SK-N-SH (cell line): Measurements from ENCODE around the gene ADCY5. TPM values are rescaled to one million over a fixed set of nuclear protein-coding genes. Genes with fewer than 3 reads are reported as not detected.

Experiments used
- CTCF ChIA-PET: fragments of 300-600, 350-600 bp; formaldehyde crosslinking; extraction: SDS; loops from one replicate; lab custom pipeline; 2021; lab: Yijun Ruan, JAX
- POLR2A ChIA-PET: fragments of 350-600 bp; sonication (Branson Sonifier 250); formaldehyde crosslinking; extraction: SDS; loops from one replicate; lab custom pipeline; 2020; ENCODE audit warnings: antibody characterized with exemption, inconsistent platforms; lab: Yijun Ruan, JAX
- DNase-seq: peaks from one replicate; pipeline ENCODE4 v3.0.0; 2012
- H2AFZ ChIP-seq: fragments of 200-600 bp; sonication (generic); 2 replicates; pipeline ENCODE4 v1.8.1; 2016; ENCODE audit warnings: antibody characterized with exemption, mild to moderate bottlenecking, low read depth
- H3F3A ChIP-seq: fragments of 200-600 bp; sonication (generic); replicated peaks from 2 replicates; pipeline ENCODE3; 2016; ENCODE audit warnings: antibody characterized with exemption, mild to moderate bottlenecking; ENCODE audit not compliant: insufficient read depth
- H3K27ac ChIP-seq, 2 experiments: fragments of 200-500 bp in 1 of 2; fragments of 200-600 bp in 1 of 2; sonication (Bioruptor generic) in 1 of 2; sonication (generic), shearing (Covaris generic) in 1 of 2; 2 replicates each; pipeline versions ENCODE4 v1.5.1 to v1.6.1; 2014 to 2016; ENCODE audit warnings: low read depth in 2 of 2, inconsistent platforms in 1 of 2, low read length in 1 of 2, mild to moderate bottlenecking in 1 of 2, mixed read lengths in 1 of 2
- H3K27me3 ChIP-seq: fragments of 200-600 bp; sonication (generic), shearing (Covaris generic); 2 replicates; pipeline ENCODE4 v1.6.1; 2016; ENCODE audit warnings: mixed run types; ENCODE audit not compliant: insufficient read depth
- H3K36me3 ChIP-seq, 2 experiments: fragments of 200-500 bp in 1 of 2; fragments of 200-600 bp in 1 of 2; sonication (Bioruptor generic) in 1 of 2; sonication (generic) in 1 of 2; replicated peaks in 1 of 2; 2 replicates each; pipeline versions ENCODE3 to v1.5.1; 2014 to 2016; ENCODE audit warnings: low read length in 1 of 2, mild to moderate bottlenecking in 1 of 2; ENCODE audit not compliant: insufficient read depth in 2 of 2, control insufficient read depth in 1 of 2
- H3K4me1 ChIP-seq, 2 experiments: fragments of 200-500 bp in 1 of 2; fragments of 200-600 bp in 1 of 2; sonication (Bioruptor generic) in 1 of 2; sonication (generic), shearing (Covaris generic) in 1 of 2; 2 replicates each; pipeline versions ENCODE4 v1.5.1 to v1.6.1; 2014 to 2016; ENCODE audit warnings: low read depth in 1 of 2, low read length in 1 of 2, mixed run types in 1 of 2; ENCODE audit not compliant: insufficient read depth in 2 of 2, control insufficient read depth in 1 of 2
- H3K4me2 ChIP-seq: fragments of 200-600 bp; sonication (generic), shearing (Covaris generic); 2 replicates; pipeline ENCODE4 v1.6.1; 2017; ENCODE audit warnings: mixed run types
- H3K4me3 ChIP-seq, 2 experiments: fragments of 200-500 bp in 1 of 2; fragments of 200-600 bp in 1 of 2; sonication (Bioruptor generic) in 1 of 2; sonication (generic), shearing (Covaris generic) in 1 of 2; 2 replicates each; pipeline versions ENCODE4 v1.5.1 to v1.8.1; 2014 to 2016; ENCODE audit warnings: low read depth in 2 of 2, inconsistent platforms in 1 of 2, low read length in 1 of 2, mild to moderate bottlenecking in 1 of 2, mixed read lengths in 1 of 2, moderate library complexity in 1 of 2
- H3K79me2 ChIP-seq: fragments of 200-600 bp; sonication (generic); 2 replicates; pipeline ENCODE4 v1.8.1; 2017; ENCODE audit warnings: mild to moderate bottlenecking; ENCODE audit not compliant: insufficient read depth
- H3K9ac ChIP-seq: fragments of 200-600 bp; sonication (generic); 2 replicates; pipeline ENCODE4 v1.6.1; 2017; ENCODE audit warnings: mixed run types
- H3K9me2 ChIP-seq: fragments of 200-600 bp; sonication (generic); 2 replicates; pipeline ENCODE4 v1.6.1; 2017; ENCODE audit warnings: mixed run types
- H3K9me3 ChIP-seq: fragments of 200-600 bp; sonication (generic); 2 replicates; pipeline ENCODE4 v1.6.1; 2017; ENCODE audit warnings: mixed run types, mild to moderate bottlenecking, moderate library complexity
- H4K20me1 ChIP-seq: fragments of 200-600 bp; sonication (generic); 2 replicates; pipeline ENCODE4 v1.6.1; 2017; ENCODE audit warnings: mild to moderate bottlenecking, mixed run types; ENCODE audit not compliant: insufficient read depth
- CHD2 ChIP-seq: fragments of 150-350 bp; IDR thresholded peaks from 2 replicates; pipeline ENCODE4 v1.6.1; 2018; ENCODE audit warnings: low read length; ENCODE audit not compliant: partially characterized antibody
- CTCF ChIP-seq: fragments of 200-600 bp; sonication (generic); IDR thresholded peaks from 2 replicates; pipeline ENCODE4 v1.6.1; 2017; ENCODE audit warnings: antibody characterized with exemption, mild to moderate bottlenecking, moderate library complexity
- ELF1 ChIP-seq: IDR thresholded peaks from 2 replicates; pipeline ENCODE4 v1.4.0; 2012
- EZH2phosphoT487 ChIP-seq: fragments of 200-600 bp; sonication (generic); IDR thresholded peaks from 2 replicates; pipeline ENCODE4 v1.6.1; 2017; ENCODE audit warnings: low read depth, mixed run types, mild to moderate bottlenecking, antibody characterized with exemption, moderate library complexity, borderline replicate concordance
- FOXJ3 ChIP-seq: sonication (generic); formaldehyde crosslinking; IDR thresholded peaks from 2 replicates; pipeline ENCODE4 v1.5.1; 2020; ENCODE audit warnings: mild to moderate bottlenecking, missing genetic modification reagents
- FOXM1 ChIP-seq: IDR thresholded peaks from 2 replicates; pipeline ENCODE4 v1.4.0; 2012; ENCODE audit warnings: low read depth, mild to moderate bottlenecking
- GATA2 ChIP-seq: sonication (generic); formaldehyde crosslinking; IDR thresholded peaks from 2 replicates; pipeline ENCODE4 v1.5.0; 2020; ENCODE audit warnings: mild to moderate bottlenecking, missing genetic modification reagents
- MEF2A ChIP-seq: IDR thresholded peaks from 2 replicates; pipeline ENCODE4 v1.4.0; 2012; ENCODE audit warnings: low read depth, borderline replicate concordance
- MXI1 ChIP-seq: IDR thresholded peaks from 2 replicates; pipeline ENCODE4 v1.6.1; 2012; ENCODE audit warnings: mild to moderate bottlenecking, low read depth, low read length, improper control_type of control experiment
- NRF1 ChIP-seq: IDR thresholded peaks from 2 replicates; pipeline ENCODE4 v1.6.1; 2012; ENCODE audit warnings: low read depth, mild to moderate bottlenecking, low read length
- RAD21 ChIP-seq: IDR thresholded peaks from 2 replicates; pipeline ENCODE4 v1.6.1; 2012; ENCODE audit warnings: mild to moderate bottlenecking, low read length
- REST ChIP-seq: IDR thresholded peaks from 2 replicates; pipeline ENCODE4 v1.6.1; 2012; ENCODE audit warnings: mild to moderate bottlenecking, low read depth, low read length, moderate library complexity
- RFX5 ChIP-seq: IDR thresholded peaks from 2 replicates; pipeline ENCODE4 v1.6.1; 2012; ENCODE audit warnings: mild to moderate bottlenecking, improper control_type of control experiment, low read length
- RXRA ChIP-seq: IDR thresholded peaks from 2 replicates; pipeline ENCODE4 v1.4.0; 2012; ENCODE audit warnings: low read depth, mild to moderate bottlenecking, borderline replicate concordance
- SIN3A ChIP-seq: IDR thresholded peaks from 2 replicates; pipeline ENCODE4 v1.6.1; 2012; ENCODE audit warnings: low read depth, mild to moderate bottlenecking, low read length, moderate library complexity, borderline replicate concordance
- TAF1 ChIP-seq: IDR thresholded peaks from 2 replicates; pipeline ENCODE4 v1.6.1; 2012; ENCODE audit warnings: low read depth, mild to moderate bottlenecking, low read length, moderate library complexity, borderline replicate concordance
- USF2 ChIP-seq: fragments of 150-350 bp; IDR thresholded peaks from 2 replicates; pipeline ENCODE4 v1.6.1; 2017; ENCODE audit warnings: antibody characterized with exemption, low read length, low read depth, borderline replicate concordance
- WGBS: methylation state at CpG from one replicate; pipeline ENCODE4 v1.1.6; 2017; ENCODE audit warnings: low lambda C conversion rate; 5-methylcytosine and 5-hydroxymethylcytosine counted together
- polyA plus RNA-seq, 3 experiments: library from polyadenylated mRNA; depleted of rRNA; stranded (reverse); fragments of >200 nt; gene quantifications; 2 replicates each; pipeline ENCODE4 v1.2.3, GENCODE V29; 2012
- TF ChIP-seq, protein P1 (sequence below): IDR thresholded peaks from 2 replicates; pipeline ENCODE4 v1.4.0; 2012; ENCODE audit warnings: low read depth
- TF ChIP-seq, protein P2 (sequence below): IDR thresholded peaks from 2 replicates; pipeline ENCODE4 v1.4.0; 2012; ENCODE audit warnings: low read depth, borderline replicate concordance
- TF ChIP-seq, protein P3 (sequence below): fragments of 150-350 bp; IDR thresholded peaks from 2 replicates; pipeline ENCODE4 v1.6.1; 2016; ENCODE audit warnings: mild to moderate bottlenecking, low read depth, low read length

Gene ADCY5
- polyA plus RNA-seq, 1 of the 3 experiments (the other 2 are of a cell fraction), result 0.21 TPM

GRCh38 chr3:123289391-123290106 is 159.3 kb downstream of the ADCY5 start:
- H3K4me3 ChIP-seq, result no peak overlapping the region
- H3K4me1 ChIP-seq, result no peaks in the 10 kb centered on the region; a peak in 1 of 4 replicates
- H3K9me2 ChIP-seq, result no peaks in the 10 kb centered on the region
- no peak overlapping the region for H3K4me2 ChIP-seq
- no peak for TF ChIP-seq REST
- no peak for TF ChIP-seq EZH2phosphoT487
- TF ChIP-seq GATA2 (CRISPR knock-in tag), result no peak
- TF ChIP-seq TAF1, result no peak
- TF ChIP-seq RFX5, result no peak
- TF ChIP-seq CHD2, result no peak
- TF ChIP-seq FOXJ3, result no peak
- no peak for TF ChIP-seq RAD21
- TF ChIP-seq RXRA, result no peak
- no peak for TF ChIP-seq MEF2A
- TF ChIP-seq USF2, result no peak
- no peak for TF ChIP-seq NRF1
- TF ChIP-seq CTCF, result no peak
- TF ChIP-seq, protein P1, sequence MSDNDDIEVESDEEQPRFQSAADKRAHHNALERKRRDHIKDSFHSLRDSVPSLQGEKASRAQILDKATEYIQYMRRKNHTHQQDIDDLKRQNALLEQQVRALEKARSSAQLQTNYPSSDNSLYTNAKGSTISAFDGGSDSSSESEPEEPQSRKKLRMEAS, result no peak
- TF ChIP-seq, protein P2, sequence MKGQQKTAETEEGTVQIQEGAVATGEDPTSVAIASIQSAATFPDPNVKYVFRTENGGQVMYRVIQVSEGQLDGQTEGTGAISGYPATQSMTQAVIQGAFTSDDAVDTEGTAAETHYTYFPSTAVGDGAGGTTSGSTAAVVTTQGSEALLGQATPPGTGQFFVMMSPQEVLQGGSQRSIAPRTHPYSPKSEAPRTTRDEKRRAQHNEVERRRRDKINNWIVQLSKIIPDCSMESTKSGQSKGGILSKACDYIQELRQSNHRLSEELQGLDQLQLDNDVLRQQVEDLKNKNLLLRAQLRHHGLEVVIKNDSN, result no peak
- no peak for TF ChIP-seq ELF1
- TF ChIP-seq SIN3A, result no peak
- no peak for TF ChIP-seq MXI1
- TF ChIP-seq, protein P3, sequence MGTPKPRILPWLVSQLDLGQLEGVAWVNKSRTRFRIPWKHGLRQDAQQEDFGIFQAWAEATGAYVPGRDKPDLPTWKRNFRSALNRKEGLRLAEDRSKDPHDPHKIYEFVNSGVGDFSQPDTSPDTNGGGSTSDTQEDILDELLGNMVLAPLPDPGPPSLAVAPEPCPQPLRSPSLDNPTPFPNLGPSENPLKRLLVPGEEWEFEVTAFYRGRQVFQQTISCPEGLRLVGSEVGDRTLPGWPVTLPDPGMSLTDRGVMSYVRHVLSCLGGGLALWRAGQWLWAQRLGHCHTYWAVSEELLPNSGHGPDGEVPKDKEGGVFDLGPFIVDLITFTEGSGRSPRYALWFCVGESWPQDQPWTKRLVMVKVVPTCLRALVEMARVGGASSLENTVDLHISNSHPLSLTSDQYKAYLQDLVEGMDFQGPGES, result no peak
- TF ChIP-seq FOXM1, result no peak
- no peaks in the 10 kb centered on the region for H3K36me3 ChIP-seq
- H3K79me2 ChIP-seq, result no peaks in the 10 kb centered on the region
- H3K9me3 ChIP-seq, result no peaks in the 10 kb centered on the region
- no peak overlapping the region for H2AFZ ChIP-seq
- peak; percentile 7 for DNase-seq
- no peak overlapping the region for H3K27ac ChIP-seq
- 0 out of 2 replicates have a peak, but pooled peaks cover 5% of the 10 kb centered on the region for H3K27me3 ChIP-seq
- no peak overlapping the region for H3K9ac ChIP-seq
- POLR2A ChIA-PET, result no interaction called here
- H3F3A ChIP-seq, result no peaks in the 10 kb centered on the region
- CTCF ChIA-PET, result no interaction called here
- peaks cover 7% of the 10 kb centered on the region; the same call in 1 of the 2 replicates for H4K20me1 ChIP-seq
- WGBS, result 62% methylated on average over 13 of the region's 20 CpGs
